COR-L47 (cell line): Measurements from ENCODE around the gene SH2B3.
"Not testable (repeated sequence)": the region's sequence is repeated elsewhere in the genome, so short reads cannot be mapped to it uniquely, and the experiment has no call there.

Experiments
- DNase-seq: peaks from one replicate; lab custom pipeline; 2025; lab: John Stamatoyannopoulos, UW

SH2B3 gene

DNA sequence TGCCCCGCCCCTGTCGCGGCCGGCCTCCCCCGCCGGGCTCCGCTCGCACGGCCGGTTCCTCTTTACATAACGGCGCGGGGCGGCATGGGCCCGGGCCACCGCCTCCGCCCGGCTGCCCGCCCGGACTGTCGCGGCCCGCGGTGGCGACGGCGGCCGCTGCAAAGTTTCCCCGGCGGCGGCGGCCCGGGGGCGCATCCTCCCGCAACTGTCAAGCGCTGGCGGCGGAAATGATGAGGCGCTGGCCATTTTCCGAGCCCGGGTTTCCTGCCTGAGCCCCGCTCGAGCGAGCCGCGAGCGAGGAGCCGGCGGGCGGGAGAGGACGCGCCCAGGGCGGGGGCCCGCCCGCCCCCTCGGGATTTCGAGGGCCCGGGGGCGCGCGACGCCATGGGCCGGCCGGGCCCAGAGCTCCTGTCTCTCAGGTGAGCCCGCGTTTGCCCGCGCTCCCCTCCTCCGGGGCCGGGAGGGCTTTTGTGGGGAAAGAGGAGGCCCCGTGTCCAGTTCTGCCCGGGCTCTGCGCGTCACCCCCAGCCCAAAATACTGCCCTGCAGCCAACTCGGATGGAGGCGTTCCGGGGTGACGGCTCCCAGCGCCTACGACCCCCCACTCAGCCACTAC lies at the start of gene SH2B3:
Gene SH2B3 (plus strand): TSS at position 65 of the 615 bp plus-strand sequence. CDS start 12,223 bp downstream, outside the sequence.
- DNase-seq: peak; percentile 55

DNA sequence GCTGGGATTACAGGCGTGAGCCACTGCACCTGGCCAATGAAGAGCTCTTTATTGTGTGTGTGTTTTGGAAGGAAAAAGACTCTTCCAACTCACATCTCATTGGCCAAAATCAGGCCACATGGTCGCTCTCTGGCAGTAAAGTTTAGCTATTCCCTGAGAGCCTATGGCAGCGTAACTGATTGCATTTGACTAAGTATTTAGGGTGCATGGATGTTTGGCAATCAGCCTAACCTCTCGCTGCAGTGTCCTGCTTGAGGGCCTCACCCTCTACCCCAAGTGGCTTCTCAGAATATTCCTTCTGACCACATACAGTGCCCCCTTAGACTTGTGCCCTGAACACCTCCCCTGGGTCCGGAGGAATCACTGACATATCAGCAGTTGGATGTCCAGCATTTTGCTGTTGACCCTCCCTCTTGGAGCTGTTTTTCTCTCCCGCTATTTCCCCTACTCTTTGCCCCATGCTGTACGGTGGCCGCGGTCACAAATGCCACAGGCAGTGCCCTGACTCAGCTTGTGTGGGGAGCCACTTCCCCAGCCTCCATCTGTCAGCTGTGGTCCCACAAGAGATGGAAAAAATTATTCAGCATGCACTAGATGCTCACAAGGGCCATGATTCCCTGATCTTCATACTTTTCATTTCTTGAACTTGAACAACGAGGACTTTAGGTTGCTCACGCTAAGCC lies 46.4 kb upstream of the SH2B3 start:
- no peak for DNase-seq

DNA sequence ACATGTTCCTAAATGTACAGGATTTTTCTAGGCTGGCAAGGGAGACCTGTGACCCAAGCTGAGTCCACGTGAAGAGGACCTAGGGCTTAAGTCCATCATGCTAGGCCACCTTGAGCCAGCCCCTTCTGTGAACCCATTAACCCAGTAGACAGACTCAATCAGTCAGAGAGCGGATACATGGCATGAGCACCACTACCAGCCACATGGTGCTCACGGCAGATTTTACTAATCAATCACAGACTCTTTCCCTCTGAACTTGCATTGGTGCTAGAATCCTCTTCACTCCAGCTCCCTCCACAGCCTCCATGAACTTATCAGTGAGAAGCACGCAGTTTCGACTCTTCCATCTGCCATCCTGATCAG lies 45.8 kb upstream of the SH2B3 start:
- no peak for DNase-seq

DNA sequence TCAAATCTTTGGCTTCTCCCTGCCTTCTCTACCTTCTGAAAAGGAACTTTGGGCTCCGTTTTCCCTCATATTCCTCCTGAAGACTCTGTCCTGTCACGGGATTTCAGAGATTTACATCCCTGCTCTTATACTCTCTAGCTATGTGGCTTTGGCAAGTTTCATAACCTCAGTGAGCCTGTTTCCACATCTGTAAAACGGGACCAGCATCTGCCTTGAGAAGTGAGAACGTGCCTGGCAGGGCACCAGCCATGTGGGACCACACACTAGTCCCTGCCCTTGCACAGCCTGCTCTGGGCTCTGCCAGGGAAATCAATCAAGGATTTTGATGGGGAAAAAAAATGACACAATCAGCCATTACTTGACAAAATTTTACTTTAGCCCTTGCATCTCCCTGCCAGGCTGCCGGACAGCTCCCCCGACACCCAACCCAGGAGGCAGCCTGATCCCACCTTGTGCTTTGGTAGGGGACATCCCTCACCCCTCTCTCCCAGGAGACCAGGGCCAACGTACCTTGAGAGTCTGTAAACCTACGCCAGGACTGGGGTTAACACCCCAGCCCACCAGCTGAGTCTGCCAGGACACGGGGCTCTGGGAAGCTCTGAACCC lies 45.3 kb upstream of the SH2B3 start:
- no peak for DNase-seq

DNA sequence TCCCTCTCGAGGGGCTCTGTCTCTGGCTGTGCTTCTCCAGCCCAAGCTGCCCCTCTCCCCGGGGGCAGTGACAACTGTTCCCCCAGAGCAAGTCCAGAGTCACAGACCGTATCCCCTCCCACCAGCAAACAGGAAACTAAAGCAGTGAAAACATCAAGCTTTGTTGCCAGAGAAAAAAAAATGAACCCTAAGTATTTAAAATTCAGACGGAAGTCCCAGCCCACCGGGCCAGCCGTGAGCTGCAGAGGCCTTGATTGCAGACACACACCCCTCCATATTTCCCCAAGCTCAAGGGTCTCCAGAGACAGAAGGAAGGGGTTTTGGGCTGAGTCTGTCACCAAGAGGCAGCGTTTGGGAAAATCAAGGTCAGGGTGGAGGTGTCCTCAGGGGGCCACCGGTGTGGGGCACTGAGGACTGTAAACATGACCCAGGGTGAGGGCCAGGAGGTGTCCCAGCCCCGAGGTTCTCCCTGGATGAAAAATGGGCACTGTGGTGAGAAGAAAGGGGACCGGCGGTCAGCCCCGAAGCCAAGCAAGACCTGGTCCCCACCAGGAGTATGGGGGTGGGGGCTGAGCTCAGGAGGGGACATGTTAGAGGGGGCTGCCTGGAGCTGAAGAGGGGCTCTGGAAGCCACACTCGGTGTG lies 44.5 kb upstream of the SH2B3 start:
- no peak for DNase-seq

DNA sequence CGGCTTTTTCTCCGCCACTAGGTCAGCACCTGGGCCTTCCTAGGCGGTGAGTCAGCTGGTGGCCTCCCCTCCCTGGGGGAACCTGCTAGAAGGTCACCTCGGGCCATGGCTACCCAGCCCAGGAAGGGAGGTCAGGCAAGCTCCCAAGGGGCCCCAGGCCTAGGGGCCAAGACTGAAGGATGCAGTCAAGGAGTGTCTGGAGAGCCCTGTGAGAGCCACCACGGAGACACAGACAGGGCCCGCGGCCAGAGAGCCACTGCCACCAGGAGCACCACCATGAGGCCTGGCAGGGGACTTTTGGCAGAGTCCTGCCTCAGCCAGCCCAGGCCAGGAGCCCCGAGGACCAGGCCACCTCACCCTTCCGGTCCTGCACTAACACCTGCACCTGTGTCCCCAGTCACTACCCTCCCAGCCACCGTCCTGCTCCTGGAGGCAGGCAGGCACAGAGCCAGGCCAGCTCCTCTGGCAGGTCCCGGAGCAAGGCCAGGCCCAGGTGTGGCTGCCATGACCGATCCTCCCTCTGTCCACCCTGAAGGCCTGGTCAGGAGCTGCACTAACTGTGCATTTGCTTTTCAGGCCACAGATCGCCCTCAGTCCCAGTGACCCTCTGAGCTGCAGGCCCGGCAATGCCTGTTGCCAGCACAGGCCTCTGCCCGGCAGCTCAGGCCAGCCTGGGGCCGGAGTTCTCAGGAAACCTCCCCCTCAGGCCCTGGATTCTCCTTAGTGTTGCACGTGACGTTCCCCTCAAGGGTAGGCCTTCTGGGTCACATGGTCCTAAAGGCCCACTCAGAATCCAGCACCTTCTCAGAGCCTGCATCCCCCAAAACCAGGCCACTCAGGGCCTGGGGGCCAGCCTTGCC lies 43.8 kb upstream of the SH2B3 start:
- DNase-seq: no peak

DNA sequence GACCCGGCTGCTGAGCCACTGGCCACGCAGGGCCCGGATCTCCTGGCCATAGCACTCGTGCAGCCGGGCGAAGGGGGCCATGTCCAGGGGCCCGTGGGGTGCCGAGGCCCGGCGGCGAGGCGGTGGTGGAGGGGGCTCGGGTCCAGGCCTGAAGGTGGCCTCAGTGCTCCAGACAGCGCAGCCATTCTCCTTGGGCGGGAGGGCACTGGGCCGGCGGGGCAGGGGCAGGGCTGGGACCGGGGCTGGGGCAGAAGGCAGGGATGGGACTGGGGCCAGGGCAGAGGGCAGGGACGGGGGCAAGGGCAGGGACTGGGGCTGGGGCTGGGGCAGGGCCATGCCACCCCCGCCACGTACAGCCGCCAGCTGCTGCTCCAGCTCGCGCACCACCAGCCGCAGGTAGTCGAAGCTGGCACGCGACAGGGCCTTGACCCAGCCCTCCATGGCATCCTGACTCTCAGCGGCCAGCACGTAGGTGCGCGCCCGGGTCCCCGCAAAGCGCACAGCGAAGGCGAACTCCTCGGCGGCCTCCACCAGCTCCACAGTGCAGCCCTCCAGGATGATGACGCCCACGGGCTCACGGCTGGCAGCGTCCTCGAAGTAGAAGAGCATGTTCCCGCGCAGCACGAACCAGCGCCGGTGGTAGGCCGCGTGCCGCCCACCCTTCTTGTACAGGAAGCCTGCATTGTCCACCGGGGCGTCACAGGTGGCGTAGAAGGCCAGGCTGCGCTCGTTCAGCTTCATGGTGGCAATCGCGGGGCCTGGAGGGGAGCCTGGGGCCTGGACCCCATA lies 42.8 kb upstream of the SH2B3 start:
- DNase-seq: no peak

DNA sequence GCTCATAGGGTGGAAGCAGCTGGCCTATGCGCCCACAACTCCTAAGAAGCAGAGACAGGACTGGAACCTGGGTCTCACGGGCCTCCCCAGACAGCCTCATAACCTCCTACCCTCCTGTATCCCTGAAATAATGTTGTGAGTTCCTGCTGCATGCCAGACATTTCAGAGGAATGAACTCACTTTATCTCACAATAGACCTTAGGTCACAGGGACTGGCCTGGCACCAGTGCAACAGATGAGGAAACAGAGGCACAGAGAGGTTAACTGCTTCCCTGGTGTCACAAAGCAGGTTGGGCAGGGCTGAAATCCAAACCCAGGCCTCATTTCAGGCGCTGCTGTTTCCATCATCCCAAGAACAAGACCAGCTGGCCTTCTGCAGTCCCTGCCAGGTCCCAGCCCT lies 42.1 kb upstream of the SH2B3 start:
- no peak for DNase-seq

DNA sequence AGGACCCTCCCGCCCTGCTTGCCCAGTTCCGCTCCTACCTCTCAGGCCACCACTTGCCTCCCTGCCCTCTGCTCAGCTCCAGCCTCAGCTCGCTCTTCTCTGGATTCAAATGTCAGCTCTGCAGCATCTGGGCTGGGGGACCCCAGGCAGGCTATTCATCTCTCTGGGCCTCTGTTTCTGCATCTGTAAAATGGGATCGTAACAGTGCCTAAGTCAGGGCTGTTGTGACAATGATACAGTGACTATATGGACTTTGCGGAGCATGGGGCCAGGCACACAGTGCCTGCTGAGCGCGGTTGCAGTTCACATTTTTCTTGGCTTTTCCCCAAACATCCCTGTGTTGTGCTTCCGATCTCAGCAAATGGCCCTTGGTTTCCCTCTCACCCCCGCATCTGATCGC lies 39.6 kb upstream of the SH2B3 start:
- no peak for DNase-seq

DNA sequence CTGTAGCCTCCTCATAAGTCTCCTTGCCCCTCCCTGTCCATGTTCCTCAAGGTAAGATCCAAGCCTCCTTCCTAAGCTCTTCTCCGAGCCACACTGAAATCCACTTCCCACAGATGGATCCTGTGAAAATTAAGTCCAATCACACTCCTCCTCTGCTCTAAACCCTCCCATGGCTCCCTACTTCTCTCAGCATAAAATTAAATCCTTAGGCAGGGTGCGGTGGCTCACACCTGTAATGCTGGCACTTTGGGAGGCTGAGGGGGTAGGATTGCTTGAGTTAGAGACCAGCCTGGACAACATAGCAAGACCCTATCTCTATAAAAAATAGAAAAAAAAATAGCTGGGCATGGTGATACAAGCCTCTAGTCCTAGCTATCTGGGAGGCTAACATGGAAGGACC lies 39.1 kb upstream of the SH2B3 start:
- DNase-seq: no peak

DNA sequence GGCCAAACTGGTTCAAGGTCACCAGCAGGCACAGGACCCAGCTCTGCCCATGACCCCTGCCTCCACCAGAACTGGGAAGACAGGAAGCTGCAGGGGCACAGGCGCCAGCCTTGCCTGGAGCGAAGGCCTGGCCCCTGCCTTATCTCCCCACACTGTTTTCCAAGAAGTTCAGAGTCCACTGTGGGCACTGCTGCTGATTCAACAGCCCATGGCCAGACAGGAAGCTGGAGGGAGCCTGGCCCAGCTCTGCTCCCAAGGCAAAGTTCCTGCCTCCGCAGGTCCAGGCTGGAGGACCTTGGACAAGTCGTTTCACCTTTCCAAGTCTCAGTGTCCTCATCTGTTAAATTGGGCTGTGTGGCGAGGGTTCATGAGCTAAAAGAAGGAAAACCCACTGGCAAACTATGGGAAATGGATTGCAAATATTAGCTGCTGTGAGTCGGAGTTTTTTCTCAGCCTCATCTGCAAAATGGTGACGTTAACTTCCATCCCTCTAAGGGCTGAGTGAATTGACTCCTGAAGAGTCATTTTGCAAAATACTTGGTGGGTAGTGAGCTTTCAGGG lies 38.0 kb upstream of the SH2B3 start:
- DNase-seq: no peak

DNA sequence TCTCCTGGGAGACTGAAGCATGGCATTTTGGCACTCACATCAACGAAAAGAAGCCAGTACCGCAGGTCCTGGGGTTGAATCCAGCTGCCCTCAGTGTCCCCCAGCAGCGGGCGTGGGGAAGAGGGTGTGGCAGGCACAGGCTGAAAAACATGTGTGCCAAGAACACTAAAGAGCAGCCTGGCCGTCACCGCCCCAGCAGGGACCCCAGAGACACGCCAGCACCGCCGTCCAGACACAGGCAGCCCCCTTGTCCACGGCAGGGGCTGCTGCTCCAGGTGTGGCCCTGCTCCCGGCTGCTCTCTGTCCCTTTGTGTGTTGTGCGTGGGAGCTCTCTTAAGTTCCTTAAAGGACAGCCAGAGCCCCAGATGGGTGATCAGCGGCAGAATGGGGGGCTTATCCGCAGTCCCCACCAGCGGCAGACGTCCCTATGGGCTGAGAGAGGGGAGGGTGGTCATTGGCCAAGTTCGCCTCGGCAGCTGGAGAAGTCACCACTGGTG lies 37.4 kb upstream of the SH2B3 start:
- no peak for DNase-seq

DNA sequence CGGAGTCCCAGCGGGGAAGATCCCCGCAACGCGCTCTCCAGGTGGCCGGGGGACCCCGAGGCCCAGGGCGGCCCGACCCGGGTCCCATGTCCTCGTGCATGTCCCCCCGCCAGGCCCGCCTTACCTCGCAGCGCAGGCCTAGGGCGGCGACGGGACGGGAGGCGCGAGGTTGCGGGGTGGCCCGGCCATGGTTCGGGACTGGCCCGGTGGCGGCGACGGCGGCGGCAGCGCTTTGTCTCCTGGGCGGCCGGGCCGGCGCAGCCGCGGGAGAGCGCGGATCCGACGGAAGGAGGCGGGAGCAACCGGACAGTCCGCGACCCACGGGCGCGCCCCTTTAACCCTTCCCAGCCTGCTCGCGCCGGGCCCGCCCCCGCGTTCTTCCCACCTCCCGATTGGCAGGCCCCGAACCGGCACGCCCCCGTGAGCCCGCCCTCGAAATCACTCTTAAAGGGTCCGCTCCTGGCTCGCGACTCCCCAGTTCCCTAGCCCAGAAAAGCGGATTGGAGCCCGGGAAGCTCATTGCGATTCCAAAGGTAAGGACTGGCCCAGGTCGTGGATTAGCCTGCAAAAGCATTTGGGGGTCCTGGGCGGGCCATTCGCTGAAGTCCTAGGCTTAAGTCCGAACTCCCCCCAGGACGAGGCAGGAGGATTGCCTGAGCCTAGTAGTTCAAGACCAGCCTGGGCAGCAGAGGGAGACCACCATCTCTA lies 36.8 kb upstream of the SH2B3 start, which contains the start of gene PHETA1:
Gene PHETA1 (minus strand): TSS at position 308 of the 708 bp plus-strand sequence. CDS start 5,668 bp downstream, outside the sequence.
- peak; percentile 56 for DNase-seq

DNA sequence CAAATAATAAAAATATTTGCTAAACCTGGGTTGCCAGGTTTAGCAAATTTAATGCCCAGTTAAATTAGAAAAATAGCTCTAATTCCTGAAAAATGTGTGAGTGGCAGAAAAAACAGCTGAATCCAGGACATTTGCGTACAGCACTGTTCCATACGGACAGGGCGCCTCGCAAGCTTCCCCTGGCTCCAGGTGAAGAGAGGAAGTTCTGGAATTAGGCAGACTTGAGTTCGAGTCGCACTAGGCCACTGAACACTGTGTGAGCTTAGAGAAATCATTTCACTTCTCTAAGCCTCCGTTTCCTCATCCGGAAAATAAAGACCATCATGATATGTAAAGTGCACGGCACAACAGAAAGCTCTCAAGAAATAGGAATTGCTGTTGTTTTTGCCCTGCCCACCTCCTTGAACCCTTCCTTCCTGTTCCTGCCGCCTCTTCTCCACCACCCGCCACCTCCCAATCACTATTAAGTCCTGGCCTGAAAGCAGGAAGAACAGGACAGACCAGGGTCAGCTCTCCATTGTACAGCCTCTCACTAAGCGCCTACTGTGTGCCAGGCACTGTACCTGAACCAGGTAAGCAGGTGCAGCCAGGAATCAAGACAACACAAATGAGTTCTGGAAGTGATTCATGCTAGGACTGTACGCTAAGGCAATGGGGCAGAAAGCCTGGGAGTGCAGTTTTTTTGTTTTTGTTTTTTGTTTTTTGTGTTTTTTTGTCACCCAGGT lies 36.1 kb upstream of the SH2B3 start:
- no peak for DNase-seq

DNA sequence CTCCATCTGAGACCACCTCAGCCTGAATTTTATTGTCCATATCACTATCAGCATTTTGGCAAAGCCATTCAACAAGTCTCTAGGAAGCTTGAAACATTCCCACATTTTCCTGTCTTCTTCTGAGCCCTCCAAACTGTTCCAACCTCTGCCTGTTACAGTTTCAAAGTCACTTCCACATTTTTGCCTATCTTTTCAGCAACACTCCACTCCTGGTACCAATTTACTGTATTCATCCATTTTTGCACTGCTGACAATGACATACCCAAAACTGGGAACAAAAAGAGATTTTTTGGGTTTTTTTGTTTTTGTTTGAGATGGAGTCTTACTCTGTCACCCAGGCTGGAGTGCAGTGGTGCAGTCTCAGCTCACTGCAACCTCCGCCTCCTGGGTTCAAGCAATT lies 32.5 kb upstream of the SH2B3 start:
- DNase-seq: not testable (repeated sequence)

DNA sequence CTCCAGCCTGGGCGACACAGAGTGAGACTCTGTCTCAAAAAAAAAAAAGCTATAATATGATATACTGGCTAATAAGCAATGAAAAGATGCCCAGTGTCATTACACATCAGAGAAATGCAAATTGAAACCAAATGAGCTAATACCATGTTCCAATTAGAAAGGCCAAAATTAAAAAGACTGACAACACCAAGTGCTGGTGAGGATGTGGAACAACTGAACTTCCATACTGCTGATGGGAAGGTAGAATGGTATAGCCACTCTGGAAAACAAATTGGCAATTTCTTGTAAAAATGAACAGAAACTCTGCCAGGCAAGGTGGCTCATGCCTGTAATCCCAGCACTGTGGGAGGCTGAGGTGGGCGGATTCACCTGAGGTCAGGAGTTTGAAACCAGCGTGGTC lies 28.3 kb upstream of the SH2B3 start:
- no peak for DNase-seq

DNA sequence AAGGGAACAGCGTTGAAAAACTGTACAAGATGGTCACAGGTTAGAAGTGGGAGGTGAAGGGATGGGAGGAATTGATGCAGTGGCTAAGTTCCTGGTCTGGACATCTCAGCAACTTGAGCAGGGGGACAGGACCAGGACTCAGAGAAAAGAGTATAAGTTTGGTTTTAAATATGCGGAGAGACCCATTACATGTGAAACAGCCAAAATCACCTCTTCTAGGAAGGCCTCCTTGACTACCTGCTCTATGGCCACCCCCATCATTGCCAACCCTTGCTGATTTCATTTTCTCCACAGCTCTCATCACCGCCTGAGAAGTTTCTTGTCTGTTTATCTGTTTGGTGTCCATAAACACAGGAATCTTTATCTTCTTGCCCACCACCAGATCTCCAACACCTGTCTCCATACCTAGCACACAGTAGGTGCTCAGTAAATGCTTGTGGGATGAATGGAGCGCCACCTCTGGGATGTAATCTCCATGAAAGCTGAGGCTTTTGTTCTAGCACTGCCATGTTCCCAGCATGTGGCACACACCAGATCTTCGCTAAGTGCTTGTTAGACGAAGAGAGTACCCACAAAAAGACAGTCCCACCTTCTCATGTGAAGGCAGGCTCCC lies 25.7 kb upstream of the SH2B3 start:
- DNase-seq: no peak

DNA sequence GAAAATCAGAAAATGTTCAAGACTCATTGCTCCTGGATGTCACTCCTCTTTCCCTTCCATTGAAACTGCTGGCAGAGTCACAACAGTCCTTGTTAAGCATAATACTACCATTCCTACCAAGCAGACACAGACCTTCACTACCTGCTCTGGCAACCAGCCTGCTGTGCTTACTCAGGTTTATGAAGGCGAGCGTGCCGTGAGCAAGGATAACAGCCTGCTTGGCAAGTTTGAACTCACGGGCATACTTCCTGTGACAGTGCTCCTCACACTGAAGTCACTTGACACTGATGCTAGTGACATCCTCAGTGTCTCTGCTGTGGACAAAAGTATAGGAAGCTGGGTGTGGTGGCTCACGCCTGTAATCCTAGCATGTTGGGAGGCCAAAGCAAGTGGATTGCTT lies 21.1 kb upstream of the SH2B3 start:
- no peak for DNase-seq

DNA sequence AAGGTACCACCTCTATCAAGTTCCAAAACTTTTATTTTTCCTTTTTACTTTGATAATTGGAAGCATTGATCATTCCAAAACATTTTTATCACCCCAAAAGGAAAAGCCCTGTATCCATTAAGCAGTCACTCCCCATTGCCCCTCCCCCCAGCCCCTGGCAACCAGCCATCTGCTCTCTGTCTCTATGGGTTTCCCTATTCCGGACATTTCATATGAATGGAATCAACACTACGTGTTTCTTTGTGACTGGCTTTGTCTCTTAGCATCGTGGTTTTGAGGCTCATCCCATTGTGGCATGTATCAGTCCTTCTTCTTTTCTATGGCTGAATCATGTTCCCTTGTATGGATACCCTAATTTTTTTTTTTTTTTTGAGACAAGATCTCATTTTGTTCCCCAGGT lies 18.8 kb upstream of the SH2B3 start:
- no peak for DNase-seq
